ENCODE measurements around the gene MAOA. TPM values are rescaled to one million over a fixed set of nuclear protein-coding genes. Genes with fewer than 3 reads are reported as not detected.

The MAOA gene
- total and polyA plus RNA-seq, 2 donors (not counting 1 experiment from before 2014, with no cell fraction given), result 0.05 TPM; not detected in 1

GRCh38 chrX:43679058-43679457 lies 23.0 kb downstream of the MAOA start:
- CTCF ChIA-PET, result no interaction called here
- POLR2A ChIA-PET, result no interaction called here
- H3K4me3 Mint-ChIP-seq, result no peak overlapping the region
- ATAC-seq (ENCODE audit: low read depth) (no peak), DNase-seq (no peak)
- Histone ChIP-seq H3K27me3 (replicated peaks in 1 of 4; ENCODE audit: control extremely low read depth in 1 of 4, control insufficient read depth in 3 of 4, insufficient read depth in 4 of 4, low read length in 3 of 4) (peaks cover 0 to 6% (median 0%) of the 10 kb centered on the region in 4 experiments), H2AFZ (ENCODE audit: insufficient read depth, low read depth, low read length, poor library complexity, severe bottlenecking) (no peak overlapping the region), H3K9me3 (ENCODE audit: control extremely low read depth in 1 of 3, control insufficient read depth in 2 of 3, insufficient read depth in 1 of 3, low read length in 2 of 3) (no peaks in the 10 kb centered on the region), H3K36me3 (replicated peaks in 1 of 2; ENCODE audit: control extremely low read depth in 1 of 2, control insufficient read depth in 1 of 2, extremely low read depth in 1 of 2, insufficient read depth in 2 of 2, low read length in 1 of 2) (no peaks in the 10 kb centered on the region), H4K20me1 (ENCODE audit: control insufficient read depth, insufficient read depth, low read length, poor library complexity, severe bottlenecking) (no peaks in the 10 kb centered on the region), H3K79me2 (ENCODE audit: control insufficient read depth, insufficient read depth, low read length) (no peaks in the 10 kb centered on the region), H3K9ac (ENCODE audit: low read length) (no peak overlapping the region), H3K4me1 (ENCODE audit: control insufficient read depth in 2 of 2, insufficient read depth in 2 of 2, low read length in 2 of 2) (no peaks in the 10 kb centered on the region), H3K4me2 (replicated peaks; ENCODE audit: low read depth, low read length, poor library complexity, severe bottlenecking) (no peak overlapping the region), H3K27ac (ENCODE audit: low read length in 2 of 2) (no peak overlapping the region), H3K4me3 (ENCODE audit: control extremely low read depth in 1 of 5, extremely low read depth in 1 of 5, insufficient read depth in 1 of 5, low read depth in 2 of 5, low read length in 4 of 5) (no peak overlapping the region)
- intact Hi-C loops (cut with micrococcal nuclease), result no loop called here
- H3K4me1 Mint-ChIP-seq, result no peaks in the 10 kb centered on the region
- TF ChIP-seq CTCF (IDR thresholded peaks at IDR 0.05) (no peak), EZH2 (IDR thresholded peaks at IDR 0.05; ENCODE audit: borderline replicate concordance, insufficient read depth, low read depth, low read length, poor library complexity, severe bottlenecking) (no peak)
- no peaks in the 10 kb centered on the region for H3K9me3 Mint-ChIP-seq (ENCODE audit: insufficient read depth)
- no peak overlapping the region for H3K27ac Mint-ChIP-seq
- WGBS (ENCODE audit: insufficient coverage), result no CpG with 5 or more reads among the region's 3 CpGs
- H3K27me3 Mint-ChIP-seq, result peaks cover 6% of the 10 kb centered on the region

GRCh38 chrX:43679778-43680177 lies 23.7 kb downstream of the MAOA start:
- no CpG with 5 or more reads among the region's 2 CpGs for WGBS (ENCODE audit: insufficient coverage)

More at GRCh38 chrX:43679778-43680177, 23.7 kb downstream of the MAOA start:
- ChIA-PET POLR2A (no interaction called here), CTCF (no interaction called here)
- H3K27me3 Mint-ChIP-seq, result peaks cover 6% of the 10 kb centered on the region
- no peaks in the 10 kb centered on the region for H3K4me1 Mint-ChIP-seq
- H4K20me1 ChIP-seq (ENCODE audit: control insufficient read depth, insufficient read depth, low read length, poor library complexity, severe bottlenecking), result no peaks in the 10 kb centered on the region
- no peak for TF ChIP-seq CTCF (IDR thresholded peaks at IDR 0.05)
- no peak for TF ChIP-seq EZH2 (IDR thresholded peaks at IDR 0.05; ENCODE audit: borderline replicate concordance, insufficient read depth, low read depth, low read length, poor library complexity, severe bottlenecking)
- H2AFZ ChIP-seq (ENCODE audit: insufficient read depth, low read depth, low read length, poor library complexity, severe bottlenecking), result no peak overlapping the region
- H3K9me3 Mint-ChIP-seq (ENCODE audit: insufficient read depth), result no peaks in the 10 kb centered on the region
- H3K4me3 Mint-ChIP-seq, result no peak overlapping the region
- H3K4me3 ChIP-seq (ENCODE audit: control extremely low read depth in 1 of 5, extremely low read depth in 1 of 5, insufficient read depth in 1 of 5, low read depth in 2 of 5, low read length in 4 of 5), result no peak overlapping the region
- ATAC-seq (ENCODE audit: low read depth) (no peak), DNase-seq (no peak)
- no peaks in the 10 kb centered on the region for H3K9me3 ChIP-seq (ENCODE audit: control extremely low read depth in 1 of 3, control insufficient read depth in 2 of 3, insufficient read depth in 1 of 3, low read length in 2 of 3)
- H3K4me1 ChIP-seq (ENCODE audit: control insufficient read depth in 2 of 2, insufficient read depth in 2 of 2, low read length in 2 of 2), result no peaks in the 10 kb centered on the region
- intact Hi-C loops (cut with micrococcal nuclease), result no loop called here
- peaks cover 0 to 6% (median 0%) of the 10 kb centered on the region in 4 experiments for H3K27me3 ChIP-seq (replicated peaks in 1 of 4; ENCODE audit: control extremely low read depth in 1 of 4, control insufficient read depth in 3 of 4, insufficient read depth in 4 of 4, low read length in 3 of 4)
- H3K4me2 ChIP-seq (replicated peaks; ENCODE audit: low read depth, low read length, poor library complexity, severe bottlenecking), result no peak overlapping the region
- no peak overlapping the region for H3K27ac ChIP-seq (ENCODE audit: low read length in 2 of 2)
- no peaks in the 10 kb centered on the region for H3K79me2 ChIP-seq (ENCODE audit: control insufficient read depth, insufficient read depth, low read length)
- H3K36me3 ChIP-seq (replicated peaks in 1 of 2; ENCODE audit: control extremely low read depth in 1 of 2, control insufficient read depth in 1 of 2, extremely low read depth in 1 of 2, insufficient read depth in 2 of 2, low read length in 1 of 2), result no peaks in the 10 kb centered on the region
- no peak overlapping the region for H3K27ac Mint-ChIP-seq
- H3K9ac ChIP-seq (ENCODE audit: low read length), result no peak overlapping the region
